ENCODE results near the gene ST8SIA1. TPM values are rescaled to one million over a fixed set of nuclear protein-coding genes. Genes with fewer than 3 reads are reported as not detected.

Gene ST8SIA1
- total and polyA plus RNA-seq, 2 of the 8 experiments (the other 6 are each of a cell fraction or from before 2014, with no cell fraction given) = 1.9 to 4.4 TPM

DNA sequence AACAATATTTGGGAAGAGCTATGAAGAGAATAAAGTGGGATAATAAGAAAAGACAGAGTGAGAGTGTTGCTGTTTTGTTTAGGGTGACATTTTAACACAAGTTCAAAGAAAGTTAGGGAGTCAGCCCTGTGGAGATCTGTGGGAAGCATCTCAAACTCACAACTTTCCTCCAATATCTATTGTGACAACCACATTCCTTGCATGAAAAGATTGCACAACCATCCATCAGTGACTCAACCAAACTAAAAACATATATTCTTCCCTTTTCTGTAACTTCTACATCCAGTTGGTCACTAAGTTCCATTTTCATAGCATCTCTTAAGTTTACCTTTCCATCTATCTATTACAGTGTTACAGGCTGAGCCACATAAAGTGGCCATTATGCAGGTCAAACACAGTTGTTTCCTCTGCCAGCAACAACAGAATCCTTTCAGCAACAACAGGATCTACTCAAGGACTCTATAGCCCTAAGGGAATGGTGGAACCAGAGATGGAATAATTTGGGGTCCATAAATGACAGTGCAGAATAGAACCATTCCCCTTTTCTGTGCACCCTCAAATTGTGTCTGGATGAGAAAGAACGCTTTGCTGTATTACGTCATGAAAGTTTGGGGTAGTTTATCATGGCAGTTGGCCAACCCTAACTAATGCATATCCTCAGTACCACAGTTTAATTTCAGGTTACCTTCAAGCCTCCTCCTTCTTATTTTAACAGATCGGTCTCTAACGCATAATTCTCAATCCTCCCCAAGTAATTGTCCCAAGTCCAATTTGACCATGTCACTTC is 118.8 kb downstream of the ST8SIA1 start:
- no peak overlapping the region for H3K23ac ChIP-seq (ENCODE audit: insufficient read length)
- FAIRE-seq (no peak), DNase-seq (ENCODE audit: low read depth in 1 of 2, low spot score in 2 of 2) (no peak)
- 0 out of 4 replicates have a peak, but pooled peaks cover 0 to 11% of the 10 kb centered on the region in 2 experiments for H3K9me3 ChIP-seq (ENCODE audit: insufficient read depth in 2 of 2, low read depth in 1 of 2, low read length in 1 of 2)
- H4K20me1 ChIP-seq (replicated peaks in 1 of 2; ENCODE audit: control insufficient read depth in 1 of 2, insufficient read depth in 2 of 2, low read length in 2 of 2) = no peaks in the 10 kb centered on the region
- ChIA-PET CTCF (ENCODE audit: partially characterized antibody) (no interaction called here), POLR2A (ENCODE audit: partially characterized antibody) (no interaction called here)
- no peak overlapping the region for H2BK12ac ChIP-seq (ENCODE audit: low read depth, low read length)
- H2BK20ac ChIP-seq (ENCODE audit: low read length) = no peak overlapping the region
- no peak overlapping the region for H2AK5ac ChIP-seq (ENCODE audit: low read depth, low read length)
- H2BK120ac ChIP-seq (replicated peaks; ENCODE audit: low read depth, low read length) = no peak overlapping the region
- TF ChIP-seq CEBPB (IDR thresholded peaks at IDR 0.05; ENCODE audit: low read depth, low read length) (peak; percentile 46), CBX5 (IDR thresholded peaks at IDR 0.05; ENCODE audit: low read depth, low read length) (no peak), RNF2 (IDR thresholded peaks at IDR 0.05; ENCODE audit: borderline replicate concordance, low read depth, low read length, missing control alignments, poor library complexity, severe bottlenecking) (no peak)
- no peak overlapping the region for H3K56ac ChIP-seq (replicated peaks; ENCODE audit: insufficient read length, low read depth, low read length)
- H3K79me1 ChIP-seq (ENCODE audit: low read depth, low read length) = no peaks in the 10 kb centered on the region
- H3K36me3 ChIP-seq (ENCODE audit: control insufficient read depth in 2 of 4, insufficient read depth in 4 of 4, low read length in 3 of 4) = no peaks in the 10 kb centered on the region
- H3K14ac ChIP-seq (ENCODE audit: insufficient read length) = no peak overlapping the region
- no peak overlapping the region for H3K9ac ChIP-seq (replicated peaks in 1 of 4; ENCODE audit: extremely low read depth in 1 of 4, low read depth in 3 of 4, low read length in 3 of 4)
- H3K18ac ChIP-seq (ENCODE audit: extremely low read depth, low read length) = no peak overlapping the region
- H3K27ac ChIP-seq (ENCODE audit: low read depth, low read length) = no peak overlapping the region
- H3K4me2 ChIP-seq (ENCODE audit: insufficient read depth in 1 of 2, low read depth in 2 of 2, low read length in 2 of 2) = no peak overlapping the region
- no peaks in the 10 kb centered on the region for H3K4me1 ChIP-seq (replicated peaks in 1 of 4; ENCODE audit: control insufficient read depth in 3 of 4, insufficient read depth in 4 of 4, low read length in 3 of 4)
- H3K4me3 ChIP-seq (ENCODE audit: extremely low read depth in 1 of 4, insufficient read depth in 2 of 4, low read depth in 3 of 4, low read length in 4 of 4) = no peak overlapping the region
- H3K79me2 ChIP-seq (ENCODE audit: control insufficient read depth in 1 of 2, insufficient read depth in 2 of 2, low read length in 2 of 2) = no peaks in the 10 kb centered on the region
- no peaks in the 10 kb centered on the region for H3K27me3 ChIP-seq (replicated peaks in 1 of 4; ENCODE audit: control insufficient read depth in 3 of 4, extremely low read depth in 1 of 4, insufficient read depth in 3 of 4, low read length in 3 of 4)
- no peak overlapping the region for H2BK15ac ChIP-seq (ENCODE audit: low read length)
- WGBS, 2 experiments (ENCODE audit: extremely low coverage in 1 of 2, insufficient coverage in 1 of 2, insufficient read length in 1 of 2, insufficient replicate concordance in 2 of 2, low coverage in 1 of 2, low lambda C conversion rate in 2 of 2, missing lambda C conversion rate in 1 of 2) = 95% methylated on average over 4 of the region's 4 CpGs; no CpG with 5 or more reads in 1 of the 2 experiments
- H3K23me2 ChIP-seq (ENCODE audit: low read depth, low read length) = no peaks in the 10 kb centered on the region
- H4K91ac ChIP-seq (replicated peaks; ENCODE audit: insufficient read length, low read length) = no peak overlapping the region
- no peak overlapping the region for H4K8ac ChIP-seq (ENCODE audit: extremely low read depth, insufficient read depth, low read length)
- no peak overlapping the region for H3K4ac ChIP-seq (replicated peaks; ENCODE audit: insufficient read length, low read depth, low read length)
- H2AFZ ChIP-seq (ENCODE audit: low read length) = no peak overlapping the region
- no peak overlapping the region for H4K5ac ChIP-seq (ENCODE audit: insufficient read length, low read depth, low read length)
- H2BK5ac ChIP-seq (ENCODE audit: low read depth, low read length) = no peak overlapping the region
